B cell (primary cell): ENCODE data around the gene CEP95.

Source experiments
- CTCF ChIP-seq: fragments of 200-600 bp; IDR thresholded peaks from one replicate; pipeline ENCODE4 v1.8.0; 2022; ENCODE audit warnings: antibody characterized with exemption, mild to moderate bottlenecking
- EZH2 ChIP-seq: IDR thresholded peaks from 2 replicates; pipeline ENCODE4 v1.6.1; 2012; ENCODE audit warnings: borderline replicate concordance, low read depth, mild to moderate bottlenecking, moderate library complexity, low read length; ENCODE audit not compliant: insufficient read depth, poor library complexity, severe bottlenecking

- no peak for TF ChIP-seq CTCF
- TF ChIP-seq EZH2: no peak
Measured at GRCh38 chr17:64583038-64583437, 76.3 kb downstream of the CEP95 start.
